Stimulated activated CD8-positive, alpha-beta memory T cell treated with anti-CD3 and anti-CD28 coated beads, Interleukin-4, amount 100 ng/mL, for 48 hours (primary cell): ENCODE results near the gene RNF208.

Source experiments
- DNase-seq: peaks from one replicate; pipeline ENCODE4 v3.0.0-alpha.2; 2020

RNF208 gene

GRCh38 chr9:137226338-137227053 lies 4.5 kb upstream of the RNF208 start:
- DNase-seq = no peak

DNA sequence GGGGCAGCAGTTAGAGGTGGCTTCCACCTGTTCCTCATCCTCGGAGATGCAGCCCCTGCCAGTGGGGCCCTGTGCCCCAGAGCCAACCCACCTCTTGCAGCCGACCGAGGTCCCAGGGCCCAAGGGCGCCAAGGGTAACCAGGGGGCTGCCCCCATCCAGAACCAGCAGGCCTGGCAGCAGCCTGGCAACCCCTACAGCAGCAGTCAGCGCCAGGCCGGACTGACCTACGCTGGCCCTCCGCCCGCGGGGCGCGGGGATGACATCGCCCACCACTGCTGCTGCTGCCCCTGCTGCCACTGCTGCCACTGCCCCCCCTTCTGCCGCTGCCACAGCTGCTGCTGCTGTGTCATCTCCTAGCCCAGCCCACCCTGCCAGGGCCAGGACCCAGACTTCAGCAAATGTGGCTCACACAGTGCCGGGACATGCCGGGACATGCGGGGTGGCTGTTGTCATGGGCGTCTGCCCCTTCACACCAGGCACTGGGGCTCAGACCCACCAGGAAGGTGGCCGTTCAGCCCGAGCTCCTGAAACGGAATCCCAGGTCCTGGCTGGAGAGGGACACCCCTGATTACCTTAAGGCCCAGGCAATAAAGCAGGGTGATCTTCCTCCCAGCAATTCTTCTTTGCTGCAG lies 3.8 kb upstream of the RNF208 start:
- no peak for DNase-seq

GRCh38 chr9:137224830-137225694 lies 3.0 kb upstream of the RNF208 start, which contains the start of gene CYSRT1:
Gene CYSRT1, plus strand, starts transcription at chr9:137225174. Its CDS starts 448 bp downstream, at chr9:137225622.
- no peak for DNase-seq

- DNase-seq = peak; percentile 99
Observed at GRCh38 chr9:137223078-137223970, 1.3 kb upstream of the RNF208 start.

- no peak for DNase-seq
Observed at GRCh38 chr9:137221506-137222111, 431 bp downstream of the RNF208 start.

- no peak for DNase-seq
Observed at GRCh38 chr9:137221095-137221505, 940 bp downstream of the RNF208 start.

DNA sequence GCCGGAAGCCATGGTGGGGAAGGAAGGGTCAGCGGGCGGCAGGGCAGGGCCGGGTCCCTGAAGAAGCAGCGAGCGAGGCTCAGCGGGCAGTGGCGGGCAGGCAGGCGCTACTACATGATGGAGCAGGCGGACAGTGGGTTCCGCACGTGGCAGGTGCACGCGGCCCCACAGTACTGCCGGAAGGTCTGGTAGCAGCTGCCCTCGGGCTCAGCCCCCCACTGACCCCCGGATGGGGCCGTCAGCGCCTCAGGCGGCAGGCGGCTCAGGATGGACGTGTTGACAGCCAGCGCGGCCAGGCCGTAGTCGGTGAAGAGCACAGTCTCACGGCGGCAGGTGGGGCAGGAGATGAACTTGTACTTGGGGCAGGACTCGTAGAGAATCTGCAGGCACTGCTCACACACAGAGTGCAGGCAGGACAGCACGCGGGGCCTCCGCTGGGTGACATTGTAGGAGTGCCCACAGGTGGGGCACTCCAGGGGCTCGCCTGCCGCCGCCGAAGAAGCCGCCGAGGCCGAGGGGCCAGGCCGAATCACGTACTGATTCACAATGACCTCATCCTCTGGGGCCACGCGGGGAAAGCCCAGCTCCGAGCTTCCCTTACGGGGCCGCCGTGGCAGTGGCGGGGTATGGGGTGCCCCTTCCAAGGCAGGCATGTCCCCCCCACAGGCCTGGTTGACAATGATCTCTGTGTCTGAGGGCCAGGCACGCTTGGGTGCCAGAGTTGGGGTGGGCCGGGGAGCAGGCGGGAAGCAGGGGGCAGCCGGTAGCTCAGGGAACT lies 1.5 kb downstream of the RNF208 start:
- DNase-seq = no peak

GRCh38 chr9:137219757-137220316 lies 2.2 kb downstream of the RNF208 start:
- no peak for DNase-seq

- DNase-seq = no peak
Observed at GRCh38 chr9:137218754-137219271, 3.2 kb downstream of the RNF208 start.

- DNase-seq = no peak
Observed at GRCh38 chr9:137218212-137218753, 3.8 kb downstream of the RNF208 start.

- no peak for DNase-seq
Observed at GRCh38 chr9:137217276-137218211, 4.5 kb downstream of the RNF208 start.

- no peak for DNase-seq
Observed at GRCh38 chr9:137216188-137216965, 5.7 kb downstream of the RNF208 start.

DNA sequence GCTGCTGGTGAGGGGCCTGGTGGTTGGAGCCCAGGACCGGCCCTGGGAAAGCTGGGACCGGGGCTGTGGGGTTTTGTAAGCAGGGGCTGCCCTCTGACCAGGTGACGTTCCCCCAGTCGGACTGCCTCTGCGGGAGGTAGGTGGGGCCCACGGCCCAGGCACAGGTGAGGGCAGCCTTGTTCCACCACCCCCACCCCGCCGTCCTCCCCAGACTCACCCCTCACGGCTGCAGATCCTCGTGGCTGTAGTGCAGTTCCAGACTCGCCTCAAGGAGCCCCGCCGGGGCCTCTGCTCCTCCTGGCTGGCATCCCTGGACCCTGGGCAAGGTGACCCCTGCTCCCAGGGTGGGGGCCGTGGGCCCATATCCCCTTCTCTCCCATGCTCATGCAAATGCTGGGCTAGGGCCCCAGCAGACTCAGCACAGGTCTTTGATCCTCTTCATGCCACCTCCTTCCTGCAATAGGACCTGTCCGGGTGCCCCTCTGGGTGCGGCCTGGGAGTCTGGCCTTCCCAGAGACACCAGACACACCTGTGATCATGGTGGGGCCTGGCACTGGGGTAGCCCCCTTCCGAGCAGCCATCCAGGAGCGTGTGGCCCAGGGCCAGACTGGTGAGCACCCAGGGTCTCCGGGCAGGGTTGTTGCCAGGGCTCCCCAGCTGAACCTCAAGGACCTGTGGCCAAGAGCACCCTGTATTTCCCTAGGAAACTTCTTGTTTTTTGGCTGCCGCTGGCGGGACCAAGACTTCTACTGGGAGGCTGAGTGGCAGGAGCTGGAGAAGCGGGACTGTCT lies 6.6 kb downstream of the RNF208 start:
- no peak for DNase-seq

- DNase-seq = no peak
Observed at GRCh38 chr9:137214620-137215019, 7.4 kb downstream of the RNF208 start.

DNA sequence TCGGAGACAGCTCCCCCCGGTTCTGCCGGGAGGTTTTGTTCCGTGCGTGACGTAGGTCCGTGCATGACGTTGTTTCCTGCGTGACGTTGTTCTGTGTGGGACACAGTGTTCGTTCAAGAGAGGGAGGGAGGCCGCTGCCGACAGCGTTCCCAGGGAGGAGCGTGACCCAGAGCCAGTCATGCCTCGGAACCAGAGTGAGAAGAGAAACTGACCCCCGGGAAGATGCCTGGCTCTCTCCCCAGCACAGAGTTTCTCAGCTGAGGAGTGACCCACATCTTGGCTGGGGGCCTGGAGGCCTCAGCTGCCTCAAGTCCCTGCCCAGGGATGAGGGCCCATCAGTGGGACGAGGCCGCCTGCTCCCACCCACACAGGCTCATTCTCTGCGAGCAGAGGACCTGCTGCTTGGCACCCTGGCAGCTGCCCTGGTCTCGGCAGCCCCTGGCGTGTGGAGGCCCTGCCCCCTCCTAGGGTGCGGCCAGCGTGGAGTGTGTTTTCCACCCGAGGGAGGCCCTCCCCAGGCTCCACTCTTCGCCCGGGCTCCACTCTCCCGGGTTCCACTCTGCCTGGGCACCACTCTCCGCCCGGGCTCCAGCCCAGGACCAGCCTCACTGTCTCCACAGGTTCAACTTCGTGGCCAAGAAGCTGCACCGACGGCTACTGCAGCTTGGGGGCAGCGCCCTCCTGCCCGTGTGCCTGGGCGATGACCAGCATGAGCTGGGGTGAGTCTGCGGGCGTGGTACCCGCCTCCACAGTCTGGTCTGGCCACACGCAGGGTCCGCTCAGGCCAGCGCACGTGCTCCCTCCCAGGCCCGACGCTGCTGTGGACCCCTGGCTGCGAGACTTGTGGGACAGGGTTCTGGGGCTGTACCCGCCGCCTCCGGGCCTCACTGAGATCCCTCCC lies 8.6 kb downstream of the RNF208 start:
- no peak for DNase-seq

GRCh38 chr9:137212520-137212919 lies 9.5 kb downstream of the RNF208 start:
- DNase-seq = no peak
